C4-2B (cell line): ENCODE measurements around the gene GPHN.
"Not testable (repeated sequence)": the region's sequence is repeated elsewhere in the genome, so short reads cannot be mapped to it uniquely, and the experiment has no call there.

Source experiments
- CTCF ChIP-seq: fragments of 450-650 bp; conservative IDR thresholded peaks from 2 replicates; pipeline ENCODE4 v1.5.1; 2017; ENCODE audit warnings: mild to moderate bottlenecking
- ZFX ChIP-seq: fragments of 450-650 bp; IDR thresholded peaks from 2 replicates; pipeline ENCODE4 v1.6.1; 2017

GRCh38 chr14:66837436-66837835, 329.5 kb downstream of the GPHN start:
- not testable (repeated sequence) for TF ChIP-seq CTCF, ZFX
